NCI-H2081 (cell line): ENCODE data around the gene ROS1.

ENCODE experiments used
- DNase-seq, 2 experiments: peaks; one replicate each; lab custom pipeline; 2025; lab: John Stamatoyannopoulos, UW

Gene ROS1

DNA sequence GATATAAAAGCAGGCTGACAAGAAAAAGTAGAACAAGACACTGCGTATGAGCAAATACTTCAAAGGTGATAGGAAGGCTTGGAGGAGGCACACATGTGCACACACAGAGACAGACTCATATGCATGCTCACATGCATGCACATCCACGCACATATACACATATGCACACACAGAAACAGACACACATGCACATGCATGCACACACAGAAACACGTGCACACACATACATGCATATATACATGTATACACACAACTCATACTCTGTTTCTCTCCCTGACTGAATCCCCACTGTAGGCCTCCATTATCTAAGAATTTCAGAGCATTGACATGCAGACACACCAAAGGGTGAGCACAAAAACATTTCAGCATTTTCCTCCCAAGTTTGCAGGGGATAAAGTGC, 116.7 kb downstream of the ROS1 start:
- DNase-seq = no peak

DNA sequence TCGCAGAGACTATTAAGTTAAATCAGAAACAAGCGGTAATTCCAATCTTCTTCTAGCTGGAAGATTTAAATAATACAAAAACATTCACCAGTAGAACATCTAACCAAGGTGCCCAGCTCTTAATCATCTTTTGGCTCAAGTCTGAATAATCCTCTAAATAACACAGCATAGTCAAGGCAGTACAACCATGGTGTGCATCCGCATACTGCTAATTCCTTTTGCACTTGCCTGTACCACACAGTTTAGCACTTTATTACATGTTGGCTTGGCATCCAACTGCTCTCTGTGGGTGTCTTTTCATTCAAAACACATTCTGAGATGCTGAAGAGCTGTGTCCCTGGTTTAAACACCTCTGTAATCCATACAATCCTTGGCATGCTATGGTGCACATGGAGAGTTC, 118.1 kb downstream of the ROS1 start:
- no peak for DNase-seq

DNA sequence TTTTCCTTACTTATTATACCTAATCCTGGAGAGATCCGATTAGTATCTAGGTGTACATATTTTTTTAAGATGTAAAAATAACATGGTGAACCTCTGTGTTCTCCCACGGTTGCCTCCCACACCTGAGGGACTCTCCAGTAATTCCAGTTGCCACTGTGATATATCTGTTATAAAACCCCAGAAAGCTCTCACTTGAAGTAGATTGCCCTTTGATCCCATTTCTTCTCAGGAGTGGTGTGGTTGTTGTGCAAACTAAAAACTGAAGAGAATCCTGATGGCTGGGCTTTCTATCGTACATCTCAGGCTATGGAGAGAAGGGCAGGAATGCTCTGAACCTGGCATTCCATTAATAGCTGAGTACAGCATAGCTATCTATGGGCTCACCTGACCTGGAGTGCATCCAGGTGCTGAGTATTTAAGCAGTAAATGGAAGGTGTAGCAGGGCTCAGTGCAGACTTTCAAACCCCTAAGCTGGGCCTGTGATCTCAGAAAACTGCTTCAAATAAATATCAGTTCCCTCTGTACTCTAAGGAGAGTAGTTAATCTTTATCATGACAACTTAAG, 119.4 kb downstream of the ROS1 start:
- no peak for DNase-seq

DNA sequence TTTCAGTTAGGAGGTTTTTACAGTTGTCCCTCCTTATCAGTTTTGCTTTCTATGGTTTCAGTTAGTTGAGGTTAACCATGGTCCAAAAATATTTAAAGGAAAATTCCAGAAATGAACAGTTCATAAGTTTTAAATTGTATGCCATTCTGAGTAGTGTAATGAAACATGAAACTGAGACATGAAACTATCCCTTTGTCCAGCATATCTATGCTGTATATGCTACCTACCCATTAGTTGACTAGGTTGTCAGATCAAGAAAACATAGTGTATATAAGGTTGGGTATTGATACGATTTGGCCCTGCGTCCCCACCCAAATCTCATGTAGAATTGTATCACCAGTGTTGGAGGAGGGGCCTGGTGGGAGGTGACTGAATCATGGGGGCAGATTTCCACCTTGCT, 121.3 kb downstream of the ROS1 start:
- no peak for DNase-seq

DNA sequence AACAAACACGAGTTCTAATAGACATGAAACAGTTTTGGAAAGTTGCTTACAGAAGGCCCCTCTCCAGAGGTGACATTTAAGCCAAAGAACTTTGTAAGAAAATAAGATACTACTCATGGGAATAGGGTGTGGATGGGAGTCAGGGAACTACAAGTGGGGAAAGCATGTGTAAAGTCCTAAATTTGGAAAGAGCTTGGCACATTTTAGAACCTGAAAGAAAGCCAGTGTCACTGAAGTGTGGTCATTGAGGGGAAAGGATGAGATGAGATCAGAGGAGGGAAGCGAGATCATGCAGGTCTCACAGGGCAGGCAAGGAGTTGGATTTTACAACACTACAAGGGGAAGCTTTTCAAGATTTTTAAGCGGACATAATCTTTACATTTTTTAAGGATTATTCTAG, 122.4 kb downstream of the ROS1 start:
- DNase-seq = no peak

DNA sequence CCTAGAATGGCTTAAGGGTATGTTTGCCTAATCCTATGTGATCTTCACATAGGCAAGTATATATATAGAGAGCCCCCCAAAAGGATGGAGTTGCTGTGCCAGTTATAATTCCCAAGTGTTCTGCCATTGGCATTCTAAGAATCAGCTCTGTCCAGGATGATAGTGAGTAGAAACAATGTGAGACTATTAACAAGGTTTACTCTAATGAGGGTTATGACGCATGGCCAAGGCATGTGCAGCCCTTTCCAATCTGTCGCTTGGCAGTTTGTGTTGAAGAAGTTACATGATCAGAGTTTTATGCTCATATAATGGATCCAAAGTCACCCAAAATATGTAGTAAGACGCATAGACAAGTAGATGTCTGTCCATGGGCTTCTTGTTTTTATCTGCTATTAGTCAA, 126.8 kb downstream of the ROS1 start:
- DNase-seq = no peak

DNA sequence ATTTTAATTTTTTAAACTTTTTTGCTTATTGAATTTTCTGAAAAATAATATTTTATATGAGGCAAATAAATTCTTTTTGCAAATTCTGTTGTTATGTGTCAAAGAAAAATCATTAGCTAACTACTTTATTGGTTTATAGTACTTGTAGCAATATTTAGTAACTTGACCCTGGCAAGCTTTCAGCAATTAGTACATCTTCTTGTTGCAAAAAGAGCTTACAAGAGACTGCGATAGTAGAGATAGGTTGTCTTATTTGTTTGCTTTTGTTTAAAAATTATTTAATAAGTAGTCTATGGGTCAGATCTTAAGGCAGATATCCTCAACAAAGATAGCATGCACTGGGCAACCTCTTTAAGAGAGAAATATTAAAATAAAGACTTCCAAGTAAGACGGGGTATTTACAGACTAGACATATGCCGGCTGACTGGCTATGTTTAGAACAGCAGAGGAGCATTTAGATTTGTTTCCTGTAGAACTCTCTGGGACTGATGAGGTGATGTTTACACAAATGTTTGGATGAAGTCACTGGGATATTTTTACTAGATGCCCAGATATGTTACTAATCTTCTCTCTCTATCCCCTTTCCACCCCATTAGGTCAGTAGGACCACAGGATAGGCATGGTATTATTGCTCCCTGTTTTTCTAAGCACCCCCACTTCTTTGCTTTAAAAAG, 135.4 kb downstream of the ROS1 start:
- no peak for DNase-seq

DNA sequence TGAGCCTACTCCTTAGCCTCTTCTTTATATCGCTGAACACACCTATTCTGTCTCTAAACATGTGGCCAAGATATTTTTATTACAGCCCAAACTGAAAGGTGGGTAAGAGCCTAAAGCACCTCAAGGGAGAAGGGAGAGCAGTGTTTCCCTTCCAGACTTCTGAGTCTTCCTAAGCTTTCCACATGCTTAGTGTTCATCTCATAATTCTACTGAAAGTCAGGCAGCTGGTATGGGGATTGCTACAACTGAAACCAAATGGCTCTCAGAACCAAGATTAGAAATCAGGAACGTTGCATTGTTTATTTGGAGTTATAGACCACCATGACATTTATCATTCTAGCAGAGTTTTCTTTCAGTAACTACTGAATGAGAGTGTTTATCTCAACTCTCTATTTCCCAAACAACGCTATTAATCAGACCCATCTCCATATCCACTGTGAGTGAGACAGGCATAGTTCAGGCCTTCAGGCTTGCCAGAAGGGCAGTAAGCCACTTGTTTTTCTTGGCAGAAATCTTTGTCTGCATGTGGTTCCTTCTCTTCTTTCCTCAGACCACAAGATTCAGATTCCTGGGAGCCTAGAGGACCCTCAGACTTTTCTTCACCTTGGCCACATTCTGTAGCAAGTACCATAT, 137.5 kb downstream of the ROS1 start:
- no peak for DNase-seq

DNA sequence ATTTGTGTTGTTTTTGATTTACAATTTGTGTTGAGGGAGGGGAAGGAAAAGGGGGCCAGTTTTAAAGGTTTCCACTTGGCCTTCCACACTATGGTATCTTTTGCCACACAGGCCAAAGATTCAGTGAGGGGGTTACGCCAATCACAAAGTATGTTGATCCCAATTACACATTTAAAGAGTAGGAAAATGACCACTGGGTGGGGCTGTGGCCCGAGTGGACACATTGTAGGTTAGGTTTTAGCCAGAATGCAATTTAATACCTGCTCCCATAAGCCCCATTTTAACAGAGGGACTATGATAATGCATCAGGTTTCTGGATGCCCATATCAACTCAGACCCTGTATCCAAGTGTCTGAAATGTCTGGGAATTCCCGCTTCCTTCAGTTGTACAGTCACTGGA, 144.8 kb downstream of the ROS1 start:
- DNase-seq = peak in 1 of 2 experiments; percentile 2

DNA sequence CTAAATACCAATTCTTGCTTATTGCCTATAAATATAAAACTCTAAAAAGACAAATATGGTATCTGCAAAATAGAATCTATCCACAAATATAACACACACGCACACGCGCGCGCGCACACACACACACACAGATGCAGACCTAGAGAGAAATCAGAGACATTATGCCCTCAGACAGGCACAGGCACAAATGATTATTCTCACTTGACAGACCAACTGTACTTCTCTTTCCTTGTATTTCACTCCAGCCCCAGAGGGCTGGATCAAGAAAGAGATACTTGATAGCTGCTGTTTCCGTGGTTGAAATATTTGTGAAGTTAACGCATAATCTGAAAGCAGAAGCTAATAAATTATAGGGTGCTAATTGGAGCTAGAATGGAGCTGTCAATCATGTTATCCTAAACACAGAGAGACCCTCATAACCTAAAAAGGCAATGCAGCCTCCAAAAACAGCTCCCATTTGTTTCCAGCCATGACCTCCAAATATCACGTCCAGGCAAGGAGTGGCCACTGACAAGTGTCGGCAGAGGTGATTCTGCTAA, 148.9 kb downstream of the ROS1 start:
- no peak for DNase-seq

DNA sequence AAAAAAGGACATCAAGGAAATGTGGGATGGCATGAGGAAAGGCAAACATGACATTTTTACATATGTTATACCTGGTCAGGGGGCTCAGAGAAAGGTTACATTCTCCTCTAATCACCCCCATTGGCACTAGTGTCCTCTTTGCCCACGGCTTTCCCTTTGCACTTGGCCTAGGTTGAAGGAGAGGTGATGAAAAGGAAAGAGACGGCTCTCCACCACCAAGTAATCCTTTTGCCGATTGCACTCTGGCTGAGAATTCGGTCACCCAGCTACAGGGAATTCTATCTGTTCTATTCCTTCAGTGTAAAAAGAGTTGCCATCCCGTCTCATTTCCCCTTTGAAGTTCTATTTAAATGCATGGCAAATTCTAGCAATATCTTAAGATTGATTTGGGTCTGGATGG, 150.0 kb downstream of the ROS1 start:
- no peak for DNase-seq

DNA sequence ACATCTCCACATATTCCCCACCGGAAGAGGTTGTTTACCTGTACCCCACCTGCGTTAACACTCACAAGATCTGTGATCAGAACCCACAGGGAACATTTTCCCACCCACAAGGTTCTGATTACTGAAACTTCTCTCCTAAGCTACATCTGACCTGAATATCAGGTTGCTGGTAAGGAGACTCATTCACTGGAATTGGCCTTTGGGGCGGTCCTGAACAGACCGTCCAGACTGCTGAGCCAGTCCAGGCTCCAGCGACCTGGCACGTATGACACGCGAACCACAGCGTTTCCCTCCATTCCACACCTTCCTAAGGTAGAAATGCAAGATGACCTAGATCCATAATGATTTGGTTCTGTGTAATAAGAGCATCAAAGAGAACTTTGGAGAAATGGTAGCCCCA, 150.5 kb downstream of the ROS1 start:
- DNase-seq = no peak

DNA sequence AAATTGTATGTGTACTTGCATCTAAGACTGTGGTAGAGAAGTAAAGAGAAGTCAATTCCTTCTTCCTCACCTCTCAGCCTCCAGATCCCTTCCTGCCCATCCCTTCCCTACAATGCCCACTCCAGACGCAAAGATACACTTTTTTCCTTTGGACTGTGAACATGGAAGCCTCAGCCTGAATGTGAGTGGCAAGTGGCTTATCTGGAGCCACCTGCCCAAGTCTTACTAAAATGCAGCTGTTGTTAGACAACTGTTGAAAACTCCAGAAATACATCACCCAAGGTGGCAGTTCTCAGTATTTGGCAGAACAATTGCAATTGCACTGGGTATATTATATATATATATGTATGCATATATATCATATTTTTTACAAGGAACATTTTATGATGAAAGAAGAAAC, 152.9 kb downstream of the ROS1 start:
- DNase-seq = no peak

DNA sequence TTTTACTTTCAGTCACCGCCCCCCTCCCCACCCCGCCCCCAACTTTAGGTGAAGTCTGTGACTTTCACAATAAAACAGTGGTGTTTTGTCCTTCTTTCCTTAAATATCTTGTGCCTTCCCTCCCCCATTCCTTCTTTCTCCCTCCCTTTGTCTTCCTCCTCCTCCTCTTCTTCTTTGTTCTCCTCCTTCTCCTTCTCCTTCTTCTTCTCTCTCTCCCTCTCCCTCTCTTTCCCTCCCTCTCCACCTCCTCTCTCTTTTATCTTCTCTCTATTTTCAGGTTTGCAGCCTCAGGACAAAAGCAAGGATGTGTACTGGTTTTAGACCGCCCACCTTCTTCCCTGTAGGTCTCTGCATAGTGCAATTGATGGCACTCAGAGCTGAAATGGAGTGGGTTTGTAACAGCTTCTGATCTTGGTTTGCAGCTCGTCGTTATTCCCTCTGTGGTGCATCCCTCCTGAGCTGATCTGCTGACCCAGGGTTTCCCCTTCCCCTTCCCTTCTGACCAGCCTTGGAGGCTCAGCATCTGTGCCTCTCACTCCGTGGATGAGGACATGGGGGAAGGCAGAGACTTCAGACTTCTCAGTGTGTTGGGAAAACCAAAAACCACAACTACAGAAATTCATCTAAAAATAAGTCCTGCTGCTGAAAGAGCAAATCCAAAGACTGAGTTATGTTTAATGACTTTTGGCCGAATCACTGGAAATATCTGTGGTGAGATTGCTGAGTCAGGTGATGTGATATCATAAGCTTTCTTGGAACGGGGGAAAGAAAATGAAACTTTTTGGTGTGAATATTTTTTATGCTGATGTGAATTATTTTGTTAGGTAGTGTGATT, 153.5 kb downstream of the ROS1 start:
- no peak for DNase-seq

DNA sequence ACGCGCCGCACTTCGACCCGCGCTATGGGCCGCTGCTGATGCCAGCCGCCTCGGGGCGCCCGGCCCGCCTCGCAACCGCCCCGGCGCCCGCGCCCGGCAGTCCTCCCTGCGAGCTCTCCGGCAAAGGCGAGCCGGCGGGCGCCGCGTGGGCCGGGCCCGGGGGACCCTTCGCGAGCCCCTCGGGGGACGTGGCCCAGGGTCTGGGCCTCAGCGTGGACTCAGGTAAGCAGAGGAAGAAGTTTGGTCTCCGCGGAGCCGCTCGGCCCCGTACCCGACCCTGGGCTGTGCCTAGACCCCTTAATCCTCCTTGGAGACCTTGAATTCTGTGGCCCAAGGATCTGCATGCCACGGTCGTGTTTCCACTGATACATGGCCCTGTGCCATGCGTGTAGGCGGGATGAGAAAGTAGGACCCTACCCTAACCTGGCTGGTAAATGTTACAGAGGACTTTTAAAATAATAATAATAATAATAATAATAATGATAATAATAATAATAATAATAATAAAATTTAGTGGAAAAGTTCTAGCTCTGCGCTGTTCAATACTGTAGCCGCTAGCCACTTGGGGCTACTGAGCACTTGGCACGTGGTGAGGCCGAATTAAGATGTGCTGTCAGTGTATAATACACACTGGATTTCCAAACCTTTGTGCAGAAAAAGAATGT, 154.8 kb downstream of the ROS1 start:
- no peak for DNase-seq

DNA sequence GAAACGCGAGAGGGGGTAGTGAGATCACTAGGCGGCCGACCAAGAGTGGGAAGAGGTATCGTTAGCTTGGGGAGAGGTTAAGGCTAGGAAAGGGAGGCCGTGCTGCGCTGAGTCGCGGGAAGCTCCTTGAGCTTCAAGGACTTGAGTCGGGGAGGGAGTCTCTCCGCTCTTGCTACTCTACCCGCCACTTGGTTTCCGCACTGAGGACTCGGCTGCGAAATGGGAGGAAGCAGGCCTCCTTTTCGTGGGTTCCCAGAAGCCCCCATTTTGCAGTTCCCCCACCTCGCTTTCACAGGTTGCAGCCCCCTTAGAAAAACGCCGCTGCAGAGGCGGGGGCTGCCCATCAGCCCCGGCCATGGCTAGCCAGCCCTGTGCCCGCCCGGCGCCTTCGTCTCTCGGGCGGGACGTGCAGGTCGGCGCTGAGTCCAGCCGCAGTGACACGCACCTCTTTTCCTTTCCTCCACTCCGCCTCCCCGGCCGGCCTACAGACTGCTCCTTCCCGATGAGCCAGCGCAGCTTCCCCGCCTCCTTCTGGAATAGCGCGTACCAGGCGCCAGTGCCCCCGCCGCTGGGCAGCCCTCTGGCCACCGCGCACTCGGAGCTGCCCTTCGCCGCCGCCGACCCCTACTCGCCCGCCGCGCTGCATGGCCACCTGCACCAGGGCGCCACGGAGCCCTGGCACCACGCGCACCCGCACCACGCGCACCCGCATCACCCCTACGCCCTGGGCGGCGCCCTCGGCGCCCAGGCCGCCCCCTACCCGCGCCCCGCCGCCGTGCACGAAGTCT, 155.5 kb downstream of the ROS1 start:
- peak in 1 of 2 experiments; percentile 3 for DNase-seq

DNA sequence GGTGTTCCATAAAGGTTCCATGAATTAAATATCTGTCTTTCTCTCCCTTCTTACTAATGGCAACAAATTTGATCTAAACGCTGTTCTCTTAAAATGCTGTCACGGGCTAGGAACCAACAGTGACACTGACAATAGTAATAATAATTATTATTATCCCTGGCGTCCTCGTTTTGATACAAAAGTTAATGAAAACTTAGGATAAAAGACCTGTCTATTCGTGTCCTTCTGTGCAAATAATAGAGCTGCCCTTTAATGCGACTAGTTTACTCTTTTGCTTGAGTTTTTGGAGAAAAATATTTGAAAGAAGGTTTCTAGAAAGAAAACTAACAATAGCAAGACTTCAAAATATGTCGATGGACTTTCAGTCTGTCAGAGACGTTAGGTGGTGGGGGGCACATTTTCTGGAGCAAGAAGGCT, 156.1 kb downstream of the ROS1 start:
- no peak for DNase-seq

DNA sequence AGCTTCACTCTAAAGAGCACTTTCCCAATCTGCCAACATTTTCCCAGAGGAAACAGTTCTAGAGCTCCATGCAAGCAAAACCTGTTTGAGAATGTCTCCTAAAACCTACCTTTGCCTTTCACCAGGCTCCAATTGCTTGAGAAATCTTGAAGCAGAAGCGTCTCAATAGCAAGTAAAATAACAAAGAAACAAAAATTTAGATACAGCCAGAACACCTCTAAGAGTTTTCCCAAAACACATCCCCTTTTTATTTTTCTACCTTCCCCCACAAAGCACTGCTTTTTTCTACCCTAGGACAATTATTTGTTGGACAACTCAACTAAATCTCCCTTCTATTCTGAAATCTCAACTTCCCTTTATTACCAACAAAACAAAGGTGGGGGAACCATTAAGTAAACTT, 156.8 kb downstream of the ROS1 start:
- DNase-seq = no peak

DNA sequence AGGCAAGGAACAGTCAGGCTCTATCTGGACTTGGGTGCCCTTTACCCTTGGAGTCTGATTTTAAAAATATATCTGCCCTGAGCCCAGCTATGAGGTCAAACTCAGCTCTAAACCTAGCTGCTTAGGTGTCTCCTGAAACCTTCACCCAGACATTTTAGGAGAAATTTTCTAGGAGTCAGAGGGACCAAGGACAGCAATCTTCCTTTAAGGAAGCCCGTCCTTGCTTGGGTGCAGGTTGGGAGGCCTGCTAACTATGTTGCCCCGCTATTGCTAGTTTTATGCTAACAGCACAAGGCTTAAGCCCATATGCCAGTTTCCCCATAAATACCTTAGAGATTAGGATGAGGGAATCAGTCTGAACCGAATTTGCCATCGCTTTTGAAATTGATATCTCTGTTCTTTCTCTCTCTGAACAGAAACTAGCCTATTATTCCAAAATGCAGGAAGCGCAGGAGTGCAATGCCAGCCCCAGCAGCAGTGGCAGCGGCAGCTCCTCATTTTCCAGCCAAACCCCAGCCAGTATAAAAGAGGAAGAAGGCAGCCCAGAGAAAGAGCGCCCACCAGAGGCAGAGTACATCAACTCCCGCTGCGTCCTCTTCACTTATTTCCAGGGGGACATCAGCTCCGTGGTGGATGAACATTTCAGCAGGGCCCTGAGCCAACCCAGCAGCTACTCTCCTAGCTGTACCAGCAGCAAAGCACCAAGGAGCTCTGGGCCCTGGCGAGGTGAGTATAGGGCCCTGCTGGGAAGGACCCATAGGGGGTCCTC, 157.8 kb downstream of the ROS1 start:
- DNase-seq = no peak

DNA sequence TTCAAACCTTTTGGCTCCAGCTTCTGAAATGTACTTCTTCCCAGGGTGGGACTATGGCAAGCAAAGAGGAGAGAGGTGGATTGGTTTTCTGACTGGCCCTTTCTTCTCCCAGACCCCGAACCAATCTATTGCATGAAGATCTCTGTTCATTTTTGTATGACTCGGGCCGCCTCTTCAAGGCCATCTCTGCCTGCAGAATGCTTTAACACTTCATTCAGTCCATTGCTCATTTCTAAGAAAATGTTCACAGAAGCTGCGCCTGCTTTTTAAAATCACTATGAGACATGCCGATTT, 158.7 kb downstream of the ROS1 start:
- DNase-seq = no peak
